Testis (tissue), 3 donors: ENCODE measurements around the gene FAM81A. TPM values are rescaled to one million over a fixed set of nuclear protein-coding genes. Genes with fewer than 3 reads are reported as not detected.
"Not testable (repeated sequence)": the region's sequence is repeated elsewhere in the genome, so short reads cannot be mapped to it uniquely, and the experiment has no call there.

Experiments
- DNase-seq: peaks from one replicate; pipeline ENCODE4 v3.0.0-alpha.2; 2019
- H3K27ac ChIP-seq, 2 donors: fragments of 200-600 bp; sonication (generic); one replicate each; pipeline ENCODE4 v1.5.1; 2019
- H3K27me3 ChIP-seq: fragments of 200-600 bp; sonication (generic); one replicate; pipeline ENCODE4 v1.5.1; 2019
- H3K36me3 ChIP-seq: fragments of 200-600 bp; sonication (generic); one replicate; pipeline ENCODE4 v1.5.1; 2017; ENCODE audit warnings: low read depth; ENCODE audit errors: missing control alignments
- H3K4me1 ChIP-seq: fragments of 200-600 bp; sonication (generic); one replicate; pipeline ENCODE4 v1.5.1; 2019
- H3K4me3 ChIP-seq, 2 donors: fragments of 200-600 bp; sonication (generic); one replicate each; pipeline ENCODE4 v1.5.1; 2017 to 2019
- H3K9me3 ChIP-seq: fragments of 200-600 bp; sonication (generic); one replicate; pipeline ENCODE4 v1.5.1; 2017
- POLR2A ChIP-seq: fragments of 450-650 bp; IDR thresholded peaks from one replicate; pipeline ENCODE4 v1.6.1; 2017; ENCODE audit warnings: antibody characterized with exemption, mild to moderate bottlenecking, moderate library complexity
- WGBS, 2 donors: methylation state at CpG; one replicate each; pipeline ENCODE4 v1.1.5; 2018; 5-methylcytosine and 5-hydroxymethylcytosine counted together
- intact Hi-C: fragments of 100-400 bp; cut with DNase I; formaldehyde crosslinking; loops from one replicate; pipeline ENCODE4 v1.15.1; 2023; ENCODE audit warnings: low total_unique reads
- polyA plus RNA-seq: library from polyadenylated mRNA; stranded (reverse); fragments of 350-450 nt; fragmentation: Illumina TruSeq; extraction: RNeasy Lipid Tissue Mini Kit (QIAGEN cat#74804); gene quantifications from one replicate; pipeline ENCODE4 v1.2.3, GENCODE V29; 2014; ENCODE audit warnings: low read depth, low replicate concordance; ENCODE audit not compliant: insufficient read depth
- total RNA-seq, 2 donors: library from RNA; depleted of rRNA; stranded (reverse); fragments of >200 nt; gene quantifications; one replicate each; pipeline ENCODE4 v1.2.3, GENCODE V29; 2016
- TF ChIP-seq, protein P1 (sequence below), 3 experiments: fragments of 450-650 bp in 2 of 3; fragments of 200-600 bp in 1 of 3; sonication (generic) in 1 of 3; IDR thresholded peaks; one replicate each; pipeline ENCODE4 v1.5.1; 2016 to 2019; ENCODE audit warnings: antibody characterized with exemption in 3 of 3, mild to moderate bottlenecking in 2 of 3, moderate library complexity in 1 of 3

Gene FAM81A
- total and polyA plus RNA-seq, 3 donors from 2014 or later, result 4.4 to 5.6 (median 5.1) TPM

DNA sequence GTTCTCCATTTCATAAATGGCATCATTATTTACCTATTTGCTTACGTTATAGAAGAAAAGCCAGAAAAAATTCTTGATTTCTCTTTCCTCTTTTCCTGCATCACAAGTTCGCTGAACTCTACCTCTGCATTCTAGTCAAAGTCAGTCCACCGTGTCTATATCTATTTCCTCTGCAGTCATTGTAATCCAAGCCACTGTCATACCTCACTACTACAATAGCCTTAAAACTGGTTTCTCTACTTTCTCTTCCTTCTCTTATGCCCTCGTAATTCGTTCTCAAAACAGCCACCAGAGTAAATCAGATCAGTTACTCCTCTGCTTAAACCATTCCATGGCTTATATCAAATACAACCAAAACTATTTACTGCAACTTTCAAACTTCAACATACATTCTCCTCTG, 13.4 kb upstream of the FAM81A start:
- Histone ChIP-seq H3K4me1 (no peaks in the 10 kb centered on the region), H3K9me3 (no peaks in the 10 kb centered on the region), H3K36me3 (no peaks in the 10 kb centered on the region), H3K27ac (no peak overlapping the region), H3K27me3 (no peaks in the 10 kb centered on the region), H3K4me3 (no peak overlapping the region)
- DNase-seq, result no peak
- intact Hi-C loops, result no loop called here
- 68 to 72% methylated on average over 5 of the region's 5 CpGs for WGBS, 2 donors
- TF ChIP-seq, protein P1, sequence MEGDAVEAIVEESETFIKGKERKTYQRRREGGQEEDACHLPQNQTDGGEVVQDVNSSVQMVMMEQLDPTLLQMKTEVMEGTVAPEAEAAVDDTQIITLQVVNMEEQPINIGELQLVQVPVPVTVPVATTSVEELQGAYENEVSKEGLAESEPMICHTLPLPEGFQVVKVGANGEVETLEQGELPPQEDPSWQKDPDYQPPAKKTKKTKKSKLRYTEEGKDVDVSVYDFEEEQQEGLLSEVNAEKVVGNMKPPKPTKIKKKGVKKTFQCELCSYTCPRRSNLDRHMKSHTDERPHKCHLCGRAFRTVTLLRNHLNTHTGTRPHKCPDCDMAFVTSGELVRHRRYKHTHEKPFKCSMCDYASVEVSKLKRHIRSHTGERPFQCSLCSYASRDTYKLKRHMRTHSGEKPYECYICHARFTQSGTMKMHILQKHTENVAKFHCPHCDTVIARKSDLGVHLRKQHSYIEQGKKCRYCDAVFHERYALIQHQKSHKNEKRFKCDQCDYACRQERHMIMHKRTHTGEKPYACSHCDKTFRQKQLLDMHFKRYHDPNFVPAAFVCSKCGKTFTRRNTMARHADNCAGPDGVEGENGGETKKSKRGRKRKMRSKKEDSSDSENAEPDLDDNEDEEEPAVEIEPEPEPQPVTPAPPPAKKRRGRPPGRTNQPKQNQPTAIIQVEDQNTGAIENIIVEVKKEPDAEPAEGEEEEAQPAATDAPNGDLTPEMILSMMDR (IDR thresholded peaks at IDR 0.05), result no peak
- no peak for TF ChIP-seq POLR2A

DNA sequence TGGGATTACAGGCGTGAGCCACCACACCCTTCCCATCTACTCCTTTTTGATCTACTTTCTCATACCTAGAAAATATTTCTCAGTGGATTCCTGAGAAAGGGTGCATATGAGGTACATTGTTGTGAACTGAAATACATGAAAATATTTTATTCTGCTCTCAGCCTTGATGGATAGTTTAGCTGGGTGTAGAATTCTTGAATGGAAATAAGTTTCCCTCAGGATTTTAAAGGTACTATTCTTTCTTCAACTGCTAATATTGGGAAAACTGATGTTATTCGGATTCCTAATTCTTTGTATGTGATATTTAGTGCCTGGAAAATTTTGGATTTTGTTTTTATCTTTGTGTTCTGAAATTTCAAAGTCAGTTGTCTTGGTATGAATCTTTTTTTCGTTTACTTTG, 9.1 kb upstream of the FAM81A start:
- H3K27ac ChIP-seq, DNase-seq, H3K4me3 ChIP-seq, H3K36me3 ChIP-seq, H3K9me3 ChIP-seq, H3K27me3 ChIP-seq, H3K4me1 ChIP-seq, intact Hi-C loops: not testable (repeated sequence)
- 53 to 87% methylated on average over 3 of the region's 3 CpGs for WGBS, 2 donors

DNA sequence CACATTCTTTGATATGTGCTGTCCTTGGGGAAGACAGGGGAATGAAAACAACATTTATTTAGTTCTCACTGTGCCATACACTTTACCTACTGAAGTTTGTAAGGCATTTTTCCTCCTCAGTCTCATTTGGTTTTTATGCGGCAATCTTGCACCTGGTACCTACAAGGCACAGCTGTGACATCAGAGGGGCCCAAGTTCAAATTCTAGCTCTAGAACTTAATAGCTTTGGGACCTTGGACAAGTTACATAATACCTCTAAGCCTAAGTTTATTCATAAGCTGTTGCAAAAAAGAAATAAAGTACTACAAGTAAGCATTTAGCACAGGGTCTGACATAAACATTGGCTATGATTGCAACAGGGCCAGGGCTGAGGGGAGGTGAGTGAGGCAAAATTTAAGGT, 5.6 kb upstream of the FAM81A start:
- no peaks in the 10 kb centered on the region for H3K36me3 ChIP-seq
- H3K9me3 ChIP-seq, result no peaks in the 10 kb centered on the region
- intact Hi-C loops, result no loop called here
- 94 to 97% methylated on average over 1 of the region's 1 CpG for WGBS, 2 donors
- no peak overlapping the region for H3K27ac ChIP-seq
- TF ChIP-seq POLR2A, result no peak
- TF ChIP-seq, protein P1 (IDR thresholded peaks at IDR 0.05), result no peak
- no peaks in the 10 kb centered on the region for H3K27me3 ChIP-seq
- H3K4me1 ChIP-seq, result peaks cover 7% of the 10 kb centered on the region
- H3K4me3 ChIP-seq, result no peak overlapping the region
- DNase-seq, result no peak

GRCh38 chr15:59434481-59434880, 3.5 kb upstream of the FAM81A start:
- Histone ChIP-seq H3K36me3 (no peaks in the 10 kb centered on the region), H3K4me3 (no peak overlapping the region), H3K27me3 (no peaks in the 10 kb centered on the region), H3K4me1 (peaks cover 8% of the 10 kb centered on the region), H3K27ac (no peak overlapping the region), H3K9me3 (no peaks in the 10 kb centered on the region)
- 69 to 73% methylated on average over 4 of the region's 4 CpGs for WGBS, 2 donors
- TF ChIP-seq POLR2A, result no peak
- TF ChIP-seq, protein P1 (IDR thresholded peaks at IDR 0.05), result no peak
- intact Hi-C loops, result no loop called here
- no peak for DNase-seq

GRCh38 chr15:59436774-59437141, 1.2 kb upstream of the FAM81A start:
- no peaks in the 10 kb centered on the region for H3K9me3 ChIP-seq
- H3K4me3 ChIP-seq, result no peak overlapping the region
- no peaks in the 10 kb centered on the region for H3K36me3 ChIP-seq
- intact Hi-C loops, result no loop called here
- H3K4me1 ChIP-seq, result peaks cover 8% of the 10 kb centered on the region
- 8 to 11% methylated on average over 6 of the region's 6 CpGs for WGBS, 2 donors
- no peak overlapping the region for H3K27ac ChIP-seq
- no peaks in the 10 kb centered on the region for H3K27me3 ChIP-seq
- no peak for DNase-seq
- TF ChIP-seq, protein P1 (IDR thresholded peaks at IDR 0.05), result no peak
- TF ChIP-seq POLR2A, result no peak
